SK-N-SH treated with all-trans-retinoic acid at 6 μM for 48 hours (cell line): ENCODE measurements around the gene NELFCD.
"Not testable (repeated sequence)": the region's sequence is repeated elsewhere in the genome, so short reads cannot be mapped to it uniquely, and the experiment has no call there.

Source experiments
- ATAC-seq: fragments of 200-7000 bp; cut with Tn5 transposase; 3 replicates; pipeline ENCODE4 v1.9.1; 2020; ENCODE audit warnings: mild to moderate bottlenecking, moderate library complexity
- ARNTL ChIP-seq: fragments of 450-650 bp; formaldehyde crosslinking; IDR thresholded peaks from 2 replicates; pipeline ENCODE4 v1.5.0; 2020; ENCODE audit warnings: low read depth, mild to moderate bottlenecking, moderate library complexity, borderline replicate concordance
- BACH2 ChIP-seq: fragments of 250-450 bp; sonication (Bioruptor Pico); IDR thresholded peaks from 2 replicates; pipeline ENCODE4 v1.9.0; 2021; ENCODE audit warnings: mild to moderate bottlenecking, borderline replicate concordance
- CSDC2 ChIP-seq: fragments of 250-450 bp; sonication (Bioruptor Pico); IDR thresholded peaks from 2 replicates; pipeline ENCODE4 v1.5.0; 2020; ENCODE audit warnings: mild to moderate bottlenecking, moderate library complexity
- ESRRG ChIP-seq: fragments of 250-450 bp; sonication (Bioruptor Pico); IDR thresholded peaks from 2 replicates; pipeline ENCODE4 v1.6.1; 2021; ENCODE audit warnings: mild to moderate bottlenecking
- GLIS3 ChIP-seq: fragments of 250-450 bp; sonication (Bioruptor Pico); IDR thresholded peaks from 2 replicates; pipeline ENCODE4 v1.5.0; 2020; ENCODE audit warnings: mild to moderate bottlenecking, moderate library complexity
- OSR1 ChIP-seq: fragments of 250-450 bp; sonication (Bioruptor Pico); IDR thresholded peaks from 2 replicates; pipeline ENCODE4 v1.8.0; 2022; ENCODE audit warnings: moderate library complexity, mild to moderate bottlenecking, inconsistent platforms
- PPARA ChIP-seq: fragments of 250-450 bp; sonication (Bioruptor Pico); IDR thresholded peaks from 2 replicates; pipeline ENCODE4 v1.5.0; 2020; ENCODE audit warnings: mild to moderate bottlenecking, borderline replicate concordance
- RARB ChIP-seq: fragments of 250-450 bp; sonication (Bioruptor Pico); IDR thresholded peaks from 2 replicates; pipeline ENCODE4 v1.8.0; 2021; ENCODE audit warnings: mild to moderate bottlenecking, moderate library complexity
- SNAI2 ChIP-seq: fragments of 250-450 bp; sonication (Bioruptor Pico); IDR thresholded peaks from 2 replicates; pipeline ENCODE4 v1.5.0; 2020; ENCODE audit warnings: mild to moderate bottlenecking, moderate library complexity
- TCF4 ChIP-seq: fragments of 250-450 bp; sonication (Bioruptor Pico); IDR thresholded peaks from 2 replicates; pipeline ENCODE4 v1.8.0; 2021; ENCODE audit warnings: mild to moderate bottlenecking, moderate library complexity, borderline replicate concordance
- TOX ChIP-seq: fragments of 250-450 bp; sonication (Bioruptor Pico); IDR thresholded peaks from 2 replicates; pipeline ENCODE4 v1.8.0; 2021; ENCODE audit warnings: mild to moderate bottlenecking, moderate library complexity, borderline replicate concordance
- ZFP3 ChIP-seq: fragments of 250-450 bp; sonication (Bioruptor Pico); IDR thresholded peaks from 2 replicates; pipeline ENCODE4 v1.5.0; 2020; ENCODE audit warnings: mild to moderate bottlenecking, moderate library complexity
- ZFP30 ChIP-seq: fragments of 450-650 bp; formaldehyde crosslinking; IDR thresholded peaks from 2 replicates; pipeline ENCODE4 v1.5.0; 2022; ENCODE audit warnings: mild to moderate bottlenecking, moderate library complexity
- ZNF565 ChIP-seq: fragments of 450-650 bp; formaldehyde crosslinking; conservative IDR thresholded peaks from 2 replicates; pipeline ENCODE4 v1.5.0; 2020; ENCODE audit warnings: low read depth, mild to moderate bottlenecking, moderate library complexity
- ZNF70 ChIP-seq: fragments of 450-650 bp; formaldehyde crosslinking; IDR thresholded peaks from 2 replicates; pipeline ENCODE4 v1.5.0; 2020; ENCODE audit warnings: mild to moderate bottlenecking, moderate library complexity
- ZNF8 ChIP-seq: fragments of 450-650 bp; formaldehyde crosslinking; IDR thresholded peaks from 2 replicates; pipeline ENCODE4 v1.5.0; 2020; ENCODE audit warnings: mild to moderate bottlenecking, moderate library complexity
- TF ChIP-seq, protein P1 (sequence below): fragments of 250-450 bp; sonication (Bioruptor Pico); IDR thresholded peaks from 2 replicates; pipeline ENCODE4 v1.8.0; 2020; ENCODE audit warnings: mild to moderate bottlenecking, moderate library complexity, borderline replicate concordance
- TF ChIP-seq, protein P2 (sequence below): fragments of 250-450 bp; sonication (Bioruptor Pico); IDR thresholded peaks from 2 replicates; pipeline ENCODE4 v1.5.1; 2020; ENCODE audit warnings: low read depth, mild to moderate bottlenecking, moderate library complexity
- TF ChIP-seq, protein P3 (sequence below): fragments of 250-450 bp; sonication (Bioruptor Pico); IDR thresholded peaks from 2 replicates; pipeline ENCODE4 v1.5.1; 2021; ENCODE audit warnings: mild to moderate bottlenecking, moderate library complexity
- TF ChIP-seq, protein P4 (sequence below): fragments of 250-450 bp; sonication (Bioruptor Pico); IDR thresholded peaks from 2 replicates; pipeline ENCODE4 v1.5.0; 2020; ENCODE audit warnings: mild to moderate bottlenecking, moderate library complexity
- TF ChIP-seq, protein P5 (sequence below): fragments of 250-450 bp; sonication (Bioruptor Pico); IDR thresholded peaks from 2 replicates; pipeline ENCODE4 v1.8.0; 2021; ENCODE audit warnings: low read depth, mild to moderate bottlenecking, moderate library complexity, borderline replicate concordance

Gene NELFCD

DNA sequence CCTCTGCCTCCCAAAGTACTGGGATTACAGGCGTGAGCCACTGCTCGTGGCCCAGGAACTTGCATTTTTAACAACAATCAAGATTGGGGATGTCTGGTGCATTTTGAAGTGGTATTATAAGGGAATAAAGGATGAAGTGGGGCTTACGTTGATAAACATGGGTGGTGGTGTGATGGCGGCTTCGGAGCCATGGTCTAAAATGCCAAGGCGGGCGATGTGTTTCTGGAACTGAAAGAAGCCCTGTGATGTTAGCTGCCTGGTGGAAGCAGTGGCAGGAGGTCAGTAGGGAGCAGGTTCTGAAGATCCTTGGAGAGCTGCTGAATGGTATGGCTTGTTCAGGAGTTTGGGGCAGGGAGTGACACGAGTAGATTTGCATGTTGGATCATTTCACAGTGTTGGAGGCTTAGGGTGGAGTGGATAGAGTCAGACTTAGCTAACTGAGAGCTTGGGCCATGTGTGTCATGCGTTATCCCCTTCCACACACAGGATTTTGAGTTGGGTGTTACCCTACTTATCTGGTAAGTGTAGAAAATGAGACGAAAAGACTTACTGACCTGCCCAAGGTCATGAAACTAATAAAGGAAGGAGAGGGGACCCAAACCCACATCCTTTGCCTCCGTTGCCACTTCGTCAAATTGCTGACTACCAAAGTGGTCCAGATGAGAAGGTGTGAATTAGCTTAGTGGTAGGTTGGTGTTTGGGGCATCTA is 1.5 kb downstream of the NELFCD start:
- TF ChIP-seq OSR1 (CRISPR knock-in tag) (no peak), ZFP30 (CRISPR knock-in tag) (no peak), PPARA (CRISPR knock-in tag) (no peak), ZNF8 (CRISPR knock-in tag) (no peak), GLIS3 (CRISPR knock-in tag) (no peak), BACH2 (CRISPR knock-in tag) (no peak), ZNF70 (CRISPR knock-in tag) (no peak), ZNF565 (no peak), TOX (CRISPR knock-in tag) (no peak), TCF4 (no peak), ARNTL (CRISPR knock-in tag) (no peak), ESRRG (CRISPR knock-in tag) (no peak), SNAI2 (CRISPR knock-in tag) (no peak)
- TF ChIP-seq, protein P1, sequence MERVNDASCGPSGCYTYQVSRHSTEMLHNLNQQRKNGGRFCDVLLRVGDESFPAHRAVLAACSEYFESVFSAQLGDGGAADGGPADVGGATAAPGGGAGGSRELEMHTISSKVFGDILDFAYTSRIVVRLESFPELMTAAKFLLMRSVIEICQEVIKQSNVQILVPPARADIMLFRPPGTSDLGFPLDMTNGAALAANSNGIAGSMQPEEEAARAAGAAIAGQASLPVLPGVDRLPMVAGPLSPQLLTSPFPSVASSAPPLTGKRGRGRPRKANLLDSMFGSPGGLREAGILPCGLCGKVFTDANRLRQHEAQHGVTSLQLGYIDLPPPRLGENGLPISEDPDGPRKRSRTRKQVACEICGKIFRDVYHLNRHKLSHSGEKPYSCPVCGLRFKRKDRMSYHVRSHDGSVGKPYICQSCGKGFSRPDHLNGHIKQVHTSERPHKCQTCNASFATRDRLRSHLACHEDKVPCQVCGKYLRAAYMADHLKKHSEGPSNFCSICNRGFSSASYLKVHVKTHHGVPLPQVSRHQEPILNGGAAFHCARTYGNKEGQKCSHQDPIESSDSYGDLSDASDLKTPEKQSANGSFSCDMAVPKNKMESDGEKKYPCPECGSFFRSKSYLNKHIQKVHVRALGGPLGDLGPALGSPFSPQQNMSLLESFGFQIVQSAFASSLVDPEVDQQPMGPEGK (CRISPR knock-in tag): no peak
- TF ChIP-seq, protein P2, sequence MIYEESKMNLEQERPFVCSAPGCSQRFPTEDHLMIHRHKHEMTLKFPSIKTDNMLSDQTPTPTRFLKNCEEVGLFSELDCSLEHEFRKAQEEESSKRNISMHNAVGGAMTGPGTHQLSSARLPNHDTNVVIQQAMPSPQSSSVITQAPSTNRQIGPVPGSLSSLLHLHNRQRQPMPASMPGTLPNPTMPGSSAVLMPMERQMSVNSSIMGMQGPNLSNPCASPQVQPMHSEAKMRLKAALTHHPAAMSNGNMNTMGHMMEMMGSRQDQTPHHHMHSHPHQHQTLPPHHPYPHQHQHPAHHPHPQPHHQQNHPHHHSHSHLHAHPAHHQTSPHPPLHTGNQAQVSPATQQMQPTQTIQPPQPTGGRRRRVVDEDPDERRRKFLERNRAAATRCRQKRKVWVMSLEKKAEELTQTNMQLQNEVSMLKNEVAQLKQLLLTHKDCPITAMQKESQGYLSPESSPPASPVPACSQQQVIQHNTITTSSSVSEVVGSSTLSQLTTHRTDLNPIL (CRISPR knock-in tag): no peak
- TF ChIP-seq, protein P3, sequence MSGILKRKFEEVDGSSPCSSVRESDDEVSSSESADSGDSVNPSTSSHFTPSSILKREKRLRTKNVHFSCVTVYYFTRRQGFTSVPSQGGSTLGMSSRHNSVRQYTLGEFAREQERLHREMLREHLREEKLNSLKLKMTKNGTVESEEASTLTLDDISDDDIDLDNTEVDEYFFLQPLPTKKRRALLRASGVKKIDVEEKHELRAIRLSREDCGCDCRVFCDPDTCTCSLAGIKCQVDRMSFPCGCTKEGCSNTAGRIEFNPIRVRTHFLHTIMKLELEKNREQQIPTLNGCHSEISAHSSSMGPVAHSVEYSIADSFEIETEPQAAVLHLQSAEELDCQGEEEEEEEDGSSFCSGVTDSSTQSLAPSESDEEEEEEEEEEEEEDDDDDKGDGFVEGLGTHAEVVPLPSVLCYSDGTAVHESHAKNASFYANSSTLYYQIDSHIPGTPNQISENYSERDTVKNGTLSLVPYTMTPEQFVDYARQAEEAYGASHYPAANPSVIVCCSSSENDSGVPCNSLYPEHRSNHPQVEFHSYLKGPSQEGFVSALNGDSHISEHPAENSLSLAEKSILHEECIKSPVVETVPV: no peak
- TF ChIP-seq, protein P4, sequence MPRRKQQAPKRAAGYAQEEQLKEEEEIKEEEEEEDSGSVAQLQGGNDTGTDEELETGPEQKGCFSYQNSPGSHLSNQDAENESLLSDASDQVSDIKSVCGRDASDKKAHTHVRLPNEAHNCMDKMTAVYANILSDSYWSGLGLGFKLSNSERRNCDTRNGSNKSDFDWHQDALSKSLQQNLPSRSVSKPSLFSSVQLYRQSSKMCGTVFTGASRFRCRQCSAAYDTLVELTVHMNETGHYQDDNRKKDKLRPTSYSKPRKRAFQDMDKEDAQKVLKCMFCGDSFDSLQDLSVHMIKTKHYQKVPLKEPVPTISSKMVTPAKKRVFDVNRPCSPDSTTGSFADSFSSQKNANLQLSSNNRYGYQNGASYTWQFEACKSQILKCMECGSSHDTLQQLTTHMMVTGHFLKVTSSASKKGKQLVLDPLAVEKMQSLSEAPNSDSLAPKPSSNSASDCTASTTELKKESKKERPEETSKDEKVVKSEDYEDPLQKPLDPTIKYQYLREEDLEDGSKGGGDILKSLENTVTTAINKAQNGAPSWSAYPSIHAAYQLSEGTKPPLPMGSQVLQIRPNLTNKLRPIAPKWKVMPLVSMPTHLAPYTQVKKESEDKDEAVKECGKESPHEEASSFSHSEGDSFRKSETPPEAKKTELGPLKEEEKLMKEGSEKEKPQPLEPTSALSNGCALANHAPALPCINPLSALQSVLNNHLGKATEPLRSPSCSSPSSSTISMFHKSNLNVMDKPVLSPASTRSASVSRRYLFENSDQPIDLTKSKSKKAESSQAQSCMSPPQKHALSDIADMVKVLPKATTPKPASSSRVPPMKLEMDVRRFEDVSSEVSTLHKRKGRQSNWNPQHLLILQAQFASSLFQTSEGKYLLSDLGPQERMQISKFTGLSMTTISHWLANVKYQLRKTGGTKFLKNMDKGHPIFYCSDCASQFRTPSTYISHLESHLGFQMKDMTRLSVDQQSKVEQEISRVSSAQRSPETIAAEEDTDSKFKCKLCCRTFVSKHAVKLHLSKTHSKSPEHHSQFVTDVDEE (CRISPR knock-in tag): no peak
- ATAC-seq: no peak

DNA sequence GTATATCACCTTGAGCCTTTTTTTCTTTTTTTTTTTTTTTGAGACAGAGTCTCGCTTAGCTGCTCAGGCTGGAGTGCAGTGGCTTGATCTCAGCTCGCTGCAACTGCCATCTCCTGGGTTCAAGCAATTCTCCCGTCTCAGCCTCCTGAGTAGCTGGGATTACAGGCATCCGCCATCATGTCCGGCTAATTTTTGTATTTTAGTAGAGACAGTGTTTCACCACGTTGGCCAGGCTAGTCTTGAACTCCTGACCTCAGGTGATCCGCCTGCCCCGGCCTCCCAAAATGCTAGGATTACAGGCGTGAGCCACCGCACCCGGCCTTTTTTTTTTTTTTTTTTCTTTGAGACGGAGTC is 2.0 kb downstream of the NELFCD start:
- not testable (repeated sequence) for ATAC-seq

DNA sequence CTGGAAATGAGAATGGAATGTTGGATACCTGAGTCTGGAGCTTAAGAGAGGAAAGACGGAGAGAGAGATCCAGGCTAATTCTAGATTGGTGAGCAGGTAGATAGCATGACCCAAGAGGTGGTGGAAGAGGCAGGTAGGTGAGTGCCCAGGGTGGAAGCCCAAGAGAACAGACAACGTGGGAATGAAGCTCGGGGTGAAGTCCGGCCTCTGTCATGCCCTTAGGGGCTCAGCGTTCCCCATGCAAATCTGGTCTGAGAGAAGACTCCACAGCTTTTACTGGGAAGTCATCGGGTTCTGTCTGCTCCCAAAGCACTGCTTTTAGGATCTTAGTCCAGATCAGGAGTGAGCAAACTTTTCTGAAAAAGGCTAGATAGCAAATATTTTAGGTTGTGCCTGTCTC is 3.6 kb downstream of the NELFCD start:
- no peak for ATAC-seq
- TF ChIP-seq SNAI2 (CRISPR knock-in tag) (no peak), ZNF8 (CRISPR knock-in tag) (no peak), TOX (CRISPR knock-in tag) (no peak), ZNF565 (no peak), PPARA (CRISPR knock-in tag) (no peak), BACH2 (CRISPR knock-in tag) (no peak), OSR1 (CRISPR knock-in tag) (no peak), ZFP3 (CRISPR knock-in tag) (no peak), ZNF70 (CRISPR knock-in tag) (no peak), ZFP30 (CRISPR knock-in tag) (no peak), CSDC2 (no peak), RARB (CRISPR knock-in tag) (no peak)
- TF ChIP-seq, protein P5, sequence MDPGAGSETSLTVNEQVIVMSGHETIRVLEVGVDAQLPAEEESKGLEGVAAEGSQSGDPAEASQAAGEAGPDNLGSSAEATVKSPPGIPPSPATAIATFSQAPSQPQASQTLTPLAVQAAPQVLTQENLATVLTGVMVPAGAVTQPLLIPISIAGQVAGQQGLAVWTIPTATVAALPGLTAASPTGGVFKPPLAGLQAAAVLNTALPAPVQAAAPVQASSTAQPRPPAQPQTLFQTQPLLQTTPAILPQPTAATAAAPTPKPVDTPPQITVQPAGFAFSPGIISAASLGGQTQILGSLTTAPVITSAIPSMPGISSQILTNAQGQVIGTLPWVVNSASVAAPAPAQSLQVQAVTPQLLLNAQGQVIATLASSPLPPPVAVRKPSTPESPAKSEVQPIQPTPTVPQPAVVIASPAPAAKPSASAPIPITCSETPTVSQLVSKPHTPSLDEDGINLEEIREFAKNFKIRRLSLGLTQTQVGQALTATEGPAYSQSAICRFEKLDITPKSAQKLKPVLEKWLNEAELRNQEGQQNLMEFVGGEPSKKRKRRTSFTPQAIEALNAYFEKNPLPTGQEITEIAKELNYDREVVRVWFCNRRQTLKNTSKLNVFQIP (CRISPR knock-in tag): no peak
- TF ChIP-seq, protein P1 (CRISPR knock-in tag): no peak
- TF ChIP-seq, protein P4 (CRISPR knock-in tag): no peak
- TF ChIP-seq, protein P3: no peak
